Liver (tissue), 9 donors: ENCODE data around the gene NOL9. TPM values are rescaled to one million over a fixed set of nuclear protein-coding genes. Genes with fewer than 3 reads are reported as not detected.

Experiments used
- DNase-seq: peaks from one replicate; pipeline ENCODE4 v3.0.0-alpha.2; 2017; ENCODE audit warnings: low spot score
- H3K27ac ChIP-seq, 2 donors: one replicate each; pipeline ENCODE4 v1.7.0; 2013; ENCODE audit warnings: inconsistent platforms in 2 of 2, low read length in 2 of 2, control low read depth in 1 of 2, low read depth in 1 of 2, mild to moderate bottlenecking in 1 of 2
- H3K27me3 ChIP-seq, 4 donors: one replicate each; pipeline versions ENCODE4 v1.6.1 to v1.7.0; 2013; ENCODE audit warnings: low read length in 3 of 4, inconsistent platforms in 1 of 4, mild to moderate bottlenecking in 1 of 4, moderate library complexity in 1 of 4; ENCODE audit not compliant: control insufficient read depth in 4 of 4, insufficient read depth in 4 of 4
- H3K36me3 ChIP-seq, 4 donors: one replicate each; pipeline versions ENCODE4 v1.6.1 to v1.7.0; 2013; ENCODE audit warnings: low read length in 3 of 4, mild to moderate bottlenecking in 3 of 4, low read depth in 1 of 4, moderate library complexity in 1 of 4; ENCODE audit not compliant: control insufficient read depth in 4 of 4, insufficient read depth in 3 of 4
- H3K4me1 ChIP-seq, 4 donors: one replicate each; pipeline versions ENCODE4 v1.6.1 to v1.7.0; 2013; ENCODE audit warnings: low read length in 3 of 4, mild to moderate bottlenecking in 3 of 4, moderate library complexity in 1 of 4; ENCODE audit not compliant: control insufficient read depth in 4 of 4, insufficient read depth in 4 of 4
- H3K4me3 ChIP-seq, 3 donors: one replicate each; pipeline versions ENCODE4 v1.6.1 to v1.7.0; 2013; ENCODE audit warnings: low read length in 3 of 3, control low read depth in 1 of 3, low read depth in 1 of 3, mild to moderate bottlenecking in 1 of 3
- H3K9ac ChIP-seq, 2 donors: one replicate each; pipeline ENCODE4 v1.7.0; 2013; ENCODE audit warnings: low read length in 2 of 2, mild to moderate bottlenecking in 2 of 2, moderate library complexity in 2 of 2, control low read depth in 1 of 2, low read depth in 1 of 2
- H3K9me3 ChIP-seq, 4 donors: one replicate each; pipeline versions ENCODE4 v1.6.1 to v1.7.0; 2013; ENCODE audit warnings: low read length in 3 of 4; ENCODE audit not compliant: control insufficient read depth in 4 of 4
- EGR1 ChIP-seq, 2 donors: IDR thresholded peaks; 2 replicates each; pipeline ENCODE4 v1.6.1; 2016 to 2018; ENCODE audit warnings: antibody characterized with exemption in 2 of 2, low read depth in 2 of 2
- FOXA1 ChIP-seq: IDR thresholded peaks from 2 replicates; pipeline ENCODE4 v1.6.1; 2016; ENCODE audit warnings: antibody characterized with exemption
- FOXA2 ChIP-seq: IDR thresholded peaks from 2 replicates; pipeline ENCODE4 v1.6.1; 2016; ENCODE audit warnings: antibody characterized with exemption
- GABPA ChIP-seq, 2 donors: IDR thresholded peaks in 1 of 2; conservative IDR thresholded peaks in 1 of 2; 2 replicates each; pipeline ENCODE4 v1.6.1; 2016; ENCODE audit warnings: antibody characterized with exemption in 2 of 2, mild to moderate bottlenecking in 1 of 2, moderate library complexity in 1 of 2
- MAX ChIP-seq: IDR thresholded peaks from 2 replicates; pipeline ENCODE4 v1.6.1; 2016; ENCODE audit warnings: antibody characterized with exemption
- NR2F2 ChIP-seq: IDR thresholded peaks from 2 replicates; pipeline ENCODE4 v1.6.1; 2016; ENCODE audit warnings: antibody characterized with exemption
- RAD21 ChIP-seq, 2 donors: IDR thresholded peaks; 2 replicates each; pipeline ENCODE4 v1.6.1; 2016; ENCODE audit warnings: antibody characterized with exemption in 2 of 2, mild to moderate bottlenecking in 2 of 2
- REST ChIP-seq: IDR thresholded peaks from 2 replicates; pipeline ENCODE4 v1.6.1; 2016; ENCODE audit warnings: antibody characterized with exemption, mild to moderate bottlenecking
- RXRA ChIP-seq, 2 donors: IDR thresholded peaks; 2 replicates each; pipeline ENCODE4 v1.6.1; 2017 to 2018; ENCODE audit warnings: antibody characterized with exemption in 2 of 2, mild to moderate bottlenecking in 1 of 2
- SP1 ChIP-seq: IDR thresholded peaks from 2 replicates; pipeline ENCODE4 v1.6.1; 2018; ENCODE audit warnings: antibody characterized with exemption, mild to moderate bottlenecking
- YY1 ChIP-seq: IDR thresholded peaks from 2 replicates; pipeline ENCODE4 v1.6.1; 2016; ENCODE audit warnings: antibody characterized with exemption, mild to moderate bottlenecking
- ZBTB33 ChIP-seq: IDR thresholded peaks from 2 replicates; pipeline ENCODE4 v1.6.1; 2016; ENCODE audit warnings: antibody characterized with exemption
- WGBS: extraction: QIAGEN DNeasy Blood & Tissue Kit; methylation state at CpG from one replicate; pipeline ENCODE4 v1.1.7; 2013; 5-methylcytosine and 5-hydroxymethylcytosine counted together
- polyA plus RNA-seq, 2 donors: library from polyadenylated mRNA; stranded (reverse) in 1 of 2; unstranded in 1 of 2; fragments of 200-250 nt in 1 of 2; fragments of >200 nt in 1 of 2; fragmentation: Nextera tagmentation in 1 of 2; extraction: Ambion mirVana in 1 of 2; gene quantifications; one replicate each; pipeline versions ENCODE4 v1.2.1 to v1.2.3, GENCODE V29; 2013 to 2015
- total RNA-seq, 2 donors: library from RNA; depleted of rRNA; stranded (reverse); fragments of >200 nt; gene quantifications; one replicate each; pipeline ENCODE4 v1.2.3, GENCODE V29; 2014
- TF ChIP-seq, protein P1 (sequence below): fragments of 150-350 bp; IDR thresholded peaks from 2 replicates; pipeline ENCODE4 v1.5.1; 2017; ENCODE audit warnings: improper control_type of control experiment, low read depth, low read length; ENCODE audit not compliant: missing input control
- donor health status: healthy.
- donor health status: healthy.
- donor health status: healthy.
- donor health status: healthy.
- donor health status: healthy.

NOL9 gene
- total and polyA plus RNA-seq, 4 donors: 2.1 to 15.1 (median 9.4) TPM

DNA sequence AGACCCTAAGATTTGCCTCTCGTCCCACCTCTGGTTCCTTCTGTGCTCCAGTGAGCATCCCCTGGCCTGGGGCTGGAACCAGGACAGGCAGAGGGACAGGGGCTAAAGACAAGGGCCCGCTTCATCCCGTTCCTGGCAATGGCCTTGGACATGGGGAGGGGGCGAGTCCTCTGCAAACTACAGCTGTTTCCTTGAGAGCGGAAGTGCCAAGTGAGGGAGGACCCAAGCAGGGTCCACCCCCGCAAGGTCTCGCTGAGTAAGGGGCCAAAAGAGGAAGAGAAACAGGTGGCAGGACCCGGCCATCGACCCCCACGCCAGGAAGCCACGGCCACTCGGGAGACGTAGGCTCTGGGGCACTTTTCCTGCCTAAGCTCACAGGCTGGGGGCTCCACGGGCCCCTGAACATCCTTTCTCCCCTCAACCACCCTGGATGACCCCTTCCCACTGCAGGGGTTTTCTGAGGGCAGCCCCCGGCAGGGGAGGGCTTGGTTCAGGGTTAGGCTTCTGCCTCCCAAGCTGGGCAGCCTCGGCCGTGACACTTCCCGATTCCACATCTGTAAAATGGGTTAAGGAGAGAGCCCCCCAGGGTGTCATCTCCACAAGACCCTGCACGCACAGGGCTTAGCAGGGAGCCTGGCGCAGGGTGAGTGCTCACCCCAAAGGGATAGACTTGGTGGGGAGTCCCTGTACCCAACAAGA, 44.9 kb downstream of the NOL9 start:
- TF ChIP-seq RXRA (IDR thresholded peaks at IDR 0.05) (no peak), GABPA (IDR thresholded peaks at IDR 0.05 in 1 of 2, conservative IDR thresholded peaks at IDR 0.05 in 1 of 2) (no peak), NR2F2 (no peak), MAX (no peak), YY1 (no peak), ZBTB33 (no peak), EGR1 (IDR thresholded peaks at IDR 0.05; ENCODE audit: low read depth in 2 of 2) (no peak), SP1 (no peak), REST (no peak)
- TF ChIP-seq, protein P1, sequence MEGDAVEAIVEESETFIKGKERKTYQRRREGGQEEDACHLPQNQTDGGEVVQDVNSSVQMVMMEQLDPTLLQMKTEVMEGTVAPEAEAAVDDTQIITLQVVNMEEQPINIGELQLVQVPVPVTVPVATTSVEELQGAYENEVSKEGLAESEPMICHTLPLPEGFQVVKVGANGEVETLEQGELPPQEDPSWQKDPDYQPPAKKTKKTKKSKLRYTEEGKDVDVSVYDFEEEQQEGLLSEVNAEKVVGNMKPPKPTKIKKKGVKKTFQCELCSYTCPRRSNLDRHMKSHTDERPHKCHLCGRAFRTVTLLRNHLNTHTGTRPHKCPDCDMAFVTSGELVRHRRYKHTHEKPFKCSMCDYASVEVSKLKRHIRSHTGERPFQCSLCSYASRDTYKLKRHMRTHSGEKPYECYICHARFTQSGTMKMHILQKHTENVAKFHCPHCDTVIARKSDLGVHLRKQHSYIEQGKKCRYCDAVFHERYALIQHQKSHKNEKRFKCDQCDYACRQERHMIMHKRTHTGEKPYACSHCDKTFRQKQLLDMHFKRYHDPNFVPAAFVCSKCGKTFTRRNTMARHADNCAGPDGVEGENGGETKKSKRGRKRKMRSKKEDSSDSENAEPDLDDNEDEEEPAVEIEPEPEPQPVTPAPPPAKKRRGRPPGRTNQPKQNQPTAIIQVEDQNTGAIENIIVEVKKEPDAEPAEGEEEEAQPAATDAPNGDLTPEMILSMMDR: no peak
- H3K9ac ChIP-seq: no peak overlapping the region
- H3K4me3 ChIP-seq: no peak overlapping the region
- H3K4me1 ChIP-seq: no peaks in the 10 kb centered on the region
- H3K36me3 ChIP-seq: no peaks in the 10 kb centered on the region
- no peak for DNase-seq
- no peak overlapping the region for H3K27ac ChIP-seq
- H3K27me3 ChIP-seq: no peaks in the 10 kb centered on the region
- 76% methylated on average over 20 of the region's 20 CpGs for WGBS
- H3K9me3 ChIP-seq: no peaks in the 10 kb centered on the region

- DNase-seq: no peak
- Histone ChIP-seq H3K36me3 (no peaks in the 10 kb centered on the region), H3K4me1 (no peaks in the 10 kb centered on the region), H3K27me3 (no peaks in the 10 kb centered on the region), H3K9me3 (no peaks in the 10 kb centered on the region), H3K4me3 (no peak overlapping the region), H3K9ac (no peak overlapping the region), H3K27ac (no peak overlapping the region)
- whole genome bisulfite sequencing: 94% methylated on average over 11 of the region's 11 CpGs
- no peak for TF ChIP-seq FOXA1
- TF ChIP-seq, protein P1: no peak
- no peak for TF ChIP-seq ZBTB33
- TF ChIP-seq MAX: no peak
- no peak for TF ChIP-seq GABPA (IDR thresholded peaks at IDR 0.05 in 1 of 2, conservative IDR thresholded peaks at IDR 0.05 in 1 of 2)
- TF ChIP-seq EGR1 (IDR thresholded peaks at IDR 0.05; ENCODE audit: low read depth in 2 of 2): no peak
- TF ChIP-seq YY1: no peak
- TF ChIP-seq REST: no peak
- no peak for TF ChIP-seq RAD21 (IDR thresholded peaks at IDR 0.05)
- no peak for TF ChIP-seq FOXA2
- TF ChIP-seq SP1: no peak
- no peak for TF ChIP-seq RXRA (IDR thresholded peaks at IDR 0.05)
These were observed 45.5 kb downstream of the NOL9 start for GRCh38 chr1:6508816-6509189.
